Dedifferentiated amniotic fluid mesenchymal stem cell (primary cell): ENCODE measurements around the gene KSR2.
"Not testable (repeated sequence)": the region's sequence is repeated elsewhere in the genome, so short reads cannot be mapped to it uniquely, and the experiment has no call there.

Experiments used
- DNase-seq: peaks from one replicate; pipeline ENCODE4 v3.0.0-alpha.2; 2016; ENCODE audit errors: extremely low spot score

The KSR2 gene

GRCh38 chr12:117860111-117860510 is 108.7 kb downstream of the KSR2 start:
- DNase-seq, result no peak

DNA sequence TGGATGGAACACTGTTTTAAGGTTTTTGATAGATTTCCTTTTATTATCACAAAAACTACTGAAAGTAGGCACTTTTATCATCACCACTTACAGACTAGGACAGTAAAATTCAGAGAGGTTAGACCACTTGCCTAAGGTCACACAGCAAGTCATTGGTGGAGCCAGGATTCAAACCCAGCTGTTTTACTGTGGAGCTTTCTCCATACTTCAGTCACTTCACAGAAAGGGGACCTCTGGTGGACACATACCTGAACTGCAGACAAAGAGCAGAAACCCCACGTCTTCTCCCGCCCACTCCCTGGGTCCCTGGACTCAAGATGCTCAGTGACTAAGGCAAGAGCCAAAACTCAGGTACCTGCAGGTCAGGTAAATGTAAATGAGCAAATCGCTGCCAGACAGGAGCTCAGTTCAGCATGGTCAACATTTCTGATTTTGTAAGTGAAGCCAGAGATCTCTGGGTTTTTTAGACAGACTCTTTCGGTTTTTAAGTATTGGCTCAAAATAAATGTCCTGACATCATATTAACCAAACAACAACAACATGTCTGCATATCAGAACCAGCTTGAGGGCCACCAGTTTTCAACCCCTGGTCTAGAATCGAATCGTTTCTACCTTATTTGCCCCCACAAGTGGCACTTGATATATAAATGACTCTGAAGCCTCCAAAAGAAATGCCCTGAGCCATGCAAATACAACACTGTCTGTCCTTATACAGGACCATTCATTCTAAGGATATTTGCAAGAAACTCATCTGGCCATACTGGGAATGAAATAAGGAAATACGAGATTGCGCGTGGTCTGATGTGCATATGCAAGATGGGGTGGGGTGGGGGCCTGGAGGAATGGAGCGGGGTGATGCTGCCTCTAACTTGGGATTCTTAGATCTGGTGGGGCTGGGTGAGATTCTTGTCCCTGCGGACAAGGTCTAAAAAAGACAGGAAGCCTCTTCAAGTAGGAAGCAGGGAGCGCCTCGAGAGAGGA is 110.9 kb downstream of the KSR2 start:
- DNase-seq, result peak; percentile 35

GRCh38 chr12:117857139-117857538 is 111.7 kb downstream of the KSR2 start:
- not testable (repeated sequence) for DNase-seq

DNA sequence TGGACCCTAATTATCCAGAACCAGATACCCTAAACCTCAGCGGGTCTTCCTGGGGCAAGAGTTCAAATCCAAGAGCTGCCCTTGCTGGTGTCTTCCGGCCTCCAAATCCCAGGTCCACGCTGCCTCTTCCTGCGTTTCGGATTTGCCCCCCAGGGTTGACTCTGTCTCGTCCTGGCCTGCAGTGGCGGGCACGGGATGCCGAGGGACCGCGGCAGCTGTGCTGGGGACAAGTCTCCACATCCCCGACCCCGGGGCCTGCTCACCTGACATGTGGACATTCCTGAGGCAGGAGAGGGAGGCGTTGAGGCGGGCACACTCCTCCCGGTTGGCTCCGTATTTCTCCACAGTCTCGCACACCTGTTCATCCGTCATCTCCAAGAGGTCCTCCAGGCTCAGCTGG is 113.6 kb downstream of the KSR2 start:
- DNase-seq, result no peak

- DNase-seq, result no peak
Observed at GRCh38 chr12:117854339-117855012, 114.3 kb downstream of the KSR2 start.

DNA sequence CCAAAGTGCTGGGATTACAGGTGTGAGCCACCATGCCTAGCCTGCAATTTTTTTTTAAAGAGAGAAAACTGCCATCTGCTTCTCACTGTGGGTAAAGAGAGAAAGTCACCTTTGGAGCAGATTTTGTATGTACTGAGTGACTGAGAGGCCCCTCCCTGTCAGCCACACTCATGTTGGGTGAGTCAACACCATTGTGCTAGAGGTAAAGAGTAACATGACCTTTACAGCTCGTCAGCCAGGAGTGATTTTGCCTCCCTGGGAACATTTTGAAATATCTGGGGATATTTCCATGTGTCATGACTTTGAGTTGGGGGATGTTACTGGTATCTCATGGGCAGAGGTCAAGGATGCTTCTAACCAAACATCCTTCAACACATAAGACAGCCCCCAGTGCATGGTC is 115.2 kb downstream of the KSR2 start:
- DNase-seq, result no peak

GRCh38 chr12:117850048-117850447 is 118.7 kb downstream of the KSR2 start:
- no peak for DNase-seq

GRCh38 chr12:117847371-117847770 is 121.4 kb downstream of the KSR2 start:
- no peak for DNase-seq

DNA sequence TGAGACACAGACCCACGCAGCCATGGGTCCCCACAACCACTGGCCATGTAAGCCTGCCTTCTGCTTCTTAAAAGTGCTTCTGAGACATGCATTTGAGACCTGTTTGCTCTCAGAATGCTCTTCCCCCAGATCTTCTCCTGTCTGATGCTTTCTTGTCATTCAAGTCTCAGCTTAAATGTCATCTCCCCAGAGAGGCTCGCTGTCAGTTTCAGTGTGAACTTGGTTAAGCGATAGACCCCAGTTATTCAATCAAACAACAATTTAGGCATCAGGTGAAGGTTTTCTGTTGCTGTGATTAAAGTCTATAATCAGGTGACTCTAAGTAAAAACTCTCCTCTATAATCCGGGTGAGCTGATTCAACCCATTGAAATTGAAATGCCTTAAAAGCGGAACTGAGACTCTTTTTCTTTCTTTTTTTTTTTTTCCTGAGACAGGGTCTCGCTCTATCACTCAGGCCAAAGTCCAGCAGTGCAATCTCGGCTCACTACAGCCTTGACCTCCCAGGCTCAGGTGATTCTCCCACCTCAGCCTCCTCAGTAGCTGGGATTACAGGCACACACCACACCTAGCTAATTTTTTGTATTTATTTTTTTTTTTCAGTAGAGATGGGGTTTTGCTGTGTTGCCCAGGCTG is 123.4 kb downstream of the KSR2 start:
- DNase-seq, result no peak

GRCh38 chr12:117844114-117844830 is 124.5 kb downstream of the KSR2 start:
- DNase-seq, result no peak

GRCh38 chr12:117842630-117843029 is 126.2 kb downstream of the KSR2 start:
- no peak for DNase-seq

DNA sequence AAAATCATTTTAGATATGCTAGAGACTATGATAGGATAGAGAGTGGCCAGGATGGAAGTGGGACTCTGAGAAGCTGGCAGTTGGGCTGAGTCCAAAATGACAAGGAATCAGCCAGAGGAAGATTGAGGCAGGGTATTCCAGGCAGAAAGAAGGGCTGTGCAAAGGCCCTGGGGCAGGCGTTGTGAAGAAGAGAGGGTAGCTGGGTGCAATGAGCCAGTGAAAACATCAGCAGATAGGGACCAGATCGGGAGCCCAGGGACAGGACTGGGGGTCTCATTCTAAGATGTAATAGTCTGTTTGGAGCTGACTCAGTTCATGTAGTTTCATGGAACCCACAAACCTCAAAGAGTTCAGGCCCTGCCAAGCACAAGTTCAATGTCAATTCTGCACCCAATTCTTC is 126.6 kb downstream of the KSR2 start:
- no peak for DNase-seq

- DNase-seq, result no peak
Observed at GRCh38 chr12:117837737-117838050, 131.1 kb downstream of the KSR2 start.

DNA sequence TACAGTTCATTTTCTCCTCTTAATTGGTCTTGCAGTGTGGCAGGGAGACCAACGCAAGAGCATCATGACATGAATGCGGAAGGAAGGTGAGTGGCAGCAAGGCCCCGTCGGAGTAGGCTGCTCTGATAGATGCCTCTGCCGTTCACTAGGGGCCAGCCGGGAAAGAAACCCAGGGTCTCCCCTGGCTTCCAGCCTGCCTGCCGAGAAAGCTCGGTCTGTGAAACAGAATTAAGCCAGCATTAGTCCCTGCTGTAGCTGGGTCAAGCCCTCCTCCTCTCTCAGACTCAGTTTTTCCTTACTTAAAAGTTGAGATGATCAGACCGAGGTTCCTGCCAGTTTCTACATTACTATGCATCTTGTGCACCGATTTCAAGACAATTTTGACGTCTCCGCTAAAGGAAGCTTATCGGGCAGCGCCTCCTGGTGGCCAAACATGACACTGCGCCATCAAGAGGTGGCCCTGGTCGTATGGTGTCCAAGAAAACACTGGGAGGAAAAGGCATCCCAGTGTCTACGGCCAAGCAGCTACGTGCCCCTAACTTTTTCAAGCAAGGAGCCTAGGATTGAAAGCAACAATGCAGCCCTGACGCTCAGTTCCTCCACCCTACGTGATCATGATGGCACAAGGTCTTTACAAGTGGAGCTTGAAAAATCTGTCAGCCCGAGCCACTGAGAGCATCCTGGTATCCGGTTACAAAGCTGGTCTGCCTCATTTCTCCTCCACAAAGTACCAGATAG is 131.6 kb downstream of the KSR2 start:
- DNase-seq, result peak; percentile 66

- no peak for DNase-seq
Observed at GRCh38 chr12:117836476-117836875, 132.3 kb downstream of the KSR2 start.

DNA sequence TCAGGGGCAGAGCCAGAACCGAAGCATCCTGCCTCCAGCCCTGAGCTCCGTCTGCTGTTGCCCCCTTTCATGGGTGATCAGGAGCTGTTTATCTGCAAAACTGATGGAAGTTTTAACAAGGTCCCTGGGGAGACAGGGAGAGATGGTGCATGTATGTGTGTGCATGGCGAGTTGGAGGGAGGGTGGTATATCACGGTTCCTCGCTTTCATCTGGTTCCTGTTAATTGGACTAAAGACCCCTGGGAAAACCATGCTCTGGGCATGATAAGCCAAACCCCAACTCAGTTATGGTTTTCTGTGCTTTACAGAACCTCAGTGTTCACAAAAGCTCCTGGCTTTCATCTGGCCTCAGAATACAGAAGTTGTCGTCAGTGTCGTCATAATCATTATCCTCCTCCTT is 133.6 kb downstream of the KSR2 start:
- DNase-seq, result no peak

DNA sequence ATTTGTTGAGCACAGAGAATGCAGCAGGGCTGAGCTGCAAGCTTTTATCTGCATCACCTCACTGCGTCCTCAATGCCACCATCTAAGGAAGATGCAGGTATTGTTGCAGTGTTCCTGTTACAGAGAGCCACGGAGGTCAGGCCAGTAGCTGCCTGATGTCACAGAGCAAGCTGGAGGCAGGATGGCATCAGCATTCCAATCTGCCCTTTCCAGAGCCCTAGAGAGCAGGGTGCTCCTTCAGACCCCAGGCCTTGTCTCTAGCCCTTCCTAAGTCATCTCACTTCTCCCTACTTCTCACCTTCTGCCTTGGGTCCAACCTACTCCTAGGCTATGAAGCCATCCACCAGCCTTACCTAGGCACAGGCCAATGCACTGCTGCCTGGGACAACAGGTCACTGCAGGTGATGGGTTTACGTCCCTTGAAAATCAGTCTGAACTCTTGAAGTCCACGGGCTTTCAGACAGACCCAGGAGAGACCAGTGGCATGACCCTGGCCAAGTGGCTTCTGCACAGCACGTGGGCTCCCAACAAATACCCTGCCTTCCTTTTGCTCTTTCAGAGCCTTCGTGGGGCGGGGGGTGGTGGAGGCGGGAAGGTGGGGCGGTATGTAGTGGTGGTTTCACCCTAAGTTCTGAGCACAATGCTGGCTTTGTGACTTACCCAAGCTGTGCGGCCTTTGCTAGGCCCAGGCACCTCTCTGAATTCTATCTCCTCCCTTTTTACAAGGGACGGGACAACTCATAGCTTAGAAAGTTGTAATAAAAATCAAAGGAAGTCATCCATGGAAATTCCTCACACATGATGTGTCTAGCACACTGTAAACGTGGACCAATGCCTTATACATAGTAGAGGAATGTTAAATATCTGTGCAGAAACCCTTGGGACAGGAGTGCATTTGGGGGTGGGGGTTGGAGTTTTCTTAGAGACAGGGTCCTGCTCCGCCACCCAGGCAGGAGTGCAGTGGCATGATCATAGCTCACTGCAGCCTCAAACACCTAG is 136.0 kb downstream of the KSR2 start:
- DNase-seq, result no peak

DNA sequence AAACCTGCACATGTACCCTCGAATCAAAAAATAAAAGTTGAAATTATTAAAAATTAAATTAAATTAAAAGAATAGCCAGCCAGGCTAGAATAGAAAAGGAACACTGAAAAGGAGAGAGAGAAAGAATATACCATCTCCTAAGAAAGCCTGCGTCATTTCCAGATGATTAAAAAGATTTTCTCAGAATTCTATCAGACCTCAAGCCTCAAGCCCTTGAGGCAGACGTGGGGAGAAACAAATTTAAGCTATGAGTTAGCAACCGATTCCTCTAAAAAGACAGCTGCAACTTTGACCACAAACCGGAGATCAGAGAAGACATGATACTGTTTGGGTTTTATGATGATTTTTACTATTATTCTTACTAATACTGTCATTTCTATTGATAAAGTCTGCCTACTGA is 138.3 kb downstream of the KSR2 start:
- no peak for DNase-seq

DNA sequence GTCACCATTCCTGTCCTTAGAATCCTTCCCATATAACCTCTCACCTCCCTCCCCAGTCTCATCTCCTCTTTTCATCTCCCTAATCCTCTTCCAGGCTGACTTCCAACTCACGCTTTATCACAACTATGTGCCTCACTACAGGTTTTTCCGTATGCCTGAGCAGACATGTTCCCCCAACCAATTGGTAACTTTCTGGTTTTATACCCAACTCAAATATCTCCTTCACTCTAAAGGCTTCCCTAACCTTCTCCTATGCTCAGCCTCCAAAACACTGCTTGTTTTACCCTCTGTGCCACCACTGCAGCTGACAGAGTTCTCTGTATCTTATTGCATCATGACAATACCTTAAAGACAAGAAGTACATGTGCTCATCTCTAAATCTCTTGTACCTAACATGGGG is 139.7 kb downstream of the KSR2 start:
- no peak for DNase-seq

GRCh38 chr12:117827660-117828059 is 141.1 kb downstream of the KSR2 start:
- DNase-seq, result no peak
